HepG2 (cell line): ENCODE measurements around the gene CLCN1. TPM values are rescaled to one million over a fixed set of nuclear protein-coding genes. Genes with fewer than 3 reads are reported as not detected.
A peak's percentile ranks its signal among the peaks of the same experiment; 100 is the strongest.

Experiments
- AKAP8 ChIP-seq: sonication (generic); formaldehyde crosslinking; IDR thresholded peaks from 2 replicates; pipeline ENCODE4 v1.5.1; 2020; ENCODE audit warnings: mild to moderate bottlenecking, missing genetic modification reagents
- ATF7 ChIP-seq, 2 experiments: fragments of 450-650 bp in 1 of 2; sonication (generic) in 1 of 2; formaldehyde crosslinking in 1 of 2; IDR thresholded peaks; 2 replicates each; pipeline versions ENCODE4 v1.4.0 to v1.6.1; 2016 to 2020; ENCODE audit warnings: antibody characterized with exemption in 1 of 2, mild to moderate bottlenecking in 1 of 2, missing genetic modification reagents in 1 of 2
- BHLHE40 ChIP-seq: IDR thresholded peaks from 2 replicates; pipeline ENCODE4 v1.6.1; 2011; ENCODE audit warnings: low read length, improper control_type of control experiment
- BORCS8-MEF2B ChIP-seq: sonication (generic); formaldehyde crosslinking; IDR thresholded peaks from 2 replicates; pipeline ENCODE4 v1.8.0; 2022; ENCODE audit warnings: mild to moderate bottlenecking, missing genetic modification reagents
- FOXA3 ChIP-seq: IDR thresholded peaks from 2 replicates; pipeline ENCODE4 v1.6.1; 2016; ENCODE audit warnings: missing genetic modification reagents, missing compliant biosample characterization
- GABPA ChIP-seq, 2 experiments: IDR thresholded peaks; 2 replicates each; pipeline ENCODE4 v1.6.1; 2011 to 2016; ENCODE audit warnings: low read depth in 2 of 2, low read length in 1 of 2, missing biosample characterization in 1 of 2, missing genetic modification characterization in 1 of 2
- HNRNPUL1 ChIP-seq: fragments of 200-400 bp; formaldehyde crosslinking; IDR thresholded peaks from 2 replicates; pipeline ENCODE4 v1.6.1; 2017; ENCODE audit warnings: low read depth, mild to moderate bottlenecking, low read length, moderate library complexity
- ISX ChIP-seq: sonication (generic); formaldehyde crosslinking; conservative IDR thresholded peaks from 2 replicates; pipeline ENCODE4 v1.5.0; 2020; ENCODE audit warnings: missing genetic modification reagents
- NCOA2 ChIP-seq: sonication (generic); formaldehyde crosslinking; IDR thresholded peaks from 2 replicates; pipeline ENCODE4 v1.8.0; 2022; ENCODE audit warnings: inconsistent platforms
- NFKBIZ ChIP-seq: IDR thresholded peaks from 2 replicates; pipeline ENCODE4 v1.6.1; 2018; ENCODE audit warnings: missing genetic modification reagents, missing compliant biosample characterization
- NPAS2 ChIP-seq: sonication (generic); formaldehyde crosslinking; IDR thresholded peaks from 2 replicates; pipeline ENCODE4 v1.8.0; 2022; ENCODE audit warnings: mild to moderate bottlenecking, missing genetic modification reagents, borderline replicate concordance
- SKI ChIP-seq: fragments of 450-650 bp; IDR thresholded peaks from one replicate; pipeline ENCODE4 v1.6.1; 2018; ENCODE audit warnings: mild to moderate bottlenecking; ENCODE audit not compliant: partially characterized antibody
- SRY ChIP-seq: sonication (generic); formaldehyde crosslinking; IDR thresholded peaks from 2 replicates; pipeline ENCODE4 v1.8.0; 2022; ENCODE audit warnings: mild to moderate bottlenecking, missing genetic modification reagents
- SSRP1 ChIP-seq: IDR thresholded peaks from 2 replicates; pipeline ENCODE4 v1.6.1; 2016; ENCODE audit warnings: control low read depth
- ZNF234 ChIP-seq: sonication (generic); formaldehyde crosslinking; conservative IDR thresholded peaks from 2 replicates; pipeline ENCODE4 v1.5.1; 2020; ENCODE audit warnings: mild to moderate bottlenecking, missing genetic modification reagents
- ZNF263 ChIP-seq: sonication (generic); formaldehyde crosslinking; IDR thresholded peaks from 2 replicates; pipeline ENCODE4 v1.4.0; 2020; ENCODE audit warnings: missing genetic modification reagents
- ZNF572 ChIP-seq: sonication (generic); formaldehyde crosslinking; IDR thresholded peaks from 2 replicates; pipeline ENCODE4 v1.5.1; 2020; ENCODE audit warnings: mild to moderate bottlenecking, missing genetic modification reagents
- ZNF678 ChIP-seq: sonication (generic); formaldehyde crosslinking; IDR thresholded peaks from 2 replicates; pipeline ENCODE4 v1.4.0; 2020; ENCODE audit warnings: mild to moderate bottlenecking, missing genetic modification reagents
- ZNF790 ChIP-seq: sonication (generic); formaldehyde crosslinking; IDR thresholded peaks from 2 replicates; pipeline ENCODE4 v1.8.0; 2022; ENCODE audit warnings: missing genetic modification reagents, mild to moderate bottlenecking, borderline replicate concordance
- ZNF792 ChIP-seq: IDR thresholded peaks from 2 replicates; pipeline ENCODE4 v1.6.1; 2016
- polyA plus RNA-seq, 8 experiments: library from polyadenylated mRNA; depleted of rRNA in 3 of 8; stranded (reverse) in 7 of 8; unstranded in 1 of 8; fragments of >200 nt; fragmentation: Illumina TruSeq in 4 of 8; extraction: Trizol in 4 of 8; gene quantifications; 2 replicates each; pipeline versions ENCODE4 v1.2.1 to v1.2.3, GENCODE V29; 2011 to 2016; ENCODE audit warnings: low read depth in 4 of 8, missing spikeins in 1 of 8, mixed read lengths in 1 of 8; ENCODE audit not compliant: insufficient read depth in 1 of 8
- total RNA-seq, 5 experiments: library from RNA; depleted of rRNA; stranded (reverse); fragments of >200 nt; fragmentation: Illumina TruSeq; extraction: Trizol; gene quantifications; 2 replicates each; pipeline ENCODE4 v1.2.3, GENCODE V29; 2016; ENCODE audit warnings: low read depth in 1 of 5
- TF ChIP-seq, protein P1 (sequence below): sonication (generic); formaldehyde crosslinking; IDR thresholded peaks from 2 replicates; pipeline ENCODE4 v1.4.0; 2020; ENCODE audit warnings: missing genetic modification reagents, borderline replicate concordance
- TF ChIP-seq, protein P2 (sequence below): sonication (generic); formaldehyde crosslinking; IDR thresholded peaks from 2 replicates; pipeline ENCODE4 v1.4.0; 2020; ENCODE audit warnings: missing genetic modification reagents, borderline replicate concordance
- TF ChIP-seq, protein P3 (sequence below): sonication (generic); formaldehyde crosslinking; IDR thresholded peaks from 2 replicates; pipeline ENCODE4 v1.8.1; 2023; ENCODE audit warnings: mild to moderate bottlenecking, inconsistent platforms, moderate library complexity, missing genetic modification reagents, borderline replicate concordance

CLCN1 gene
- total and polyA plus RNA-seq, 2 of the 13 experiments (the other 11 are each of a cell fraction or from before 2014, with no cell fraction given), result 0.01 TPM; not detected in 1

DNA sequence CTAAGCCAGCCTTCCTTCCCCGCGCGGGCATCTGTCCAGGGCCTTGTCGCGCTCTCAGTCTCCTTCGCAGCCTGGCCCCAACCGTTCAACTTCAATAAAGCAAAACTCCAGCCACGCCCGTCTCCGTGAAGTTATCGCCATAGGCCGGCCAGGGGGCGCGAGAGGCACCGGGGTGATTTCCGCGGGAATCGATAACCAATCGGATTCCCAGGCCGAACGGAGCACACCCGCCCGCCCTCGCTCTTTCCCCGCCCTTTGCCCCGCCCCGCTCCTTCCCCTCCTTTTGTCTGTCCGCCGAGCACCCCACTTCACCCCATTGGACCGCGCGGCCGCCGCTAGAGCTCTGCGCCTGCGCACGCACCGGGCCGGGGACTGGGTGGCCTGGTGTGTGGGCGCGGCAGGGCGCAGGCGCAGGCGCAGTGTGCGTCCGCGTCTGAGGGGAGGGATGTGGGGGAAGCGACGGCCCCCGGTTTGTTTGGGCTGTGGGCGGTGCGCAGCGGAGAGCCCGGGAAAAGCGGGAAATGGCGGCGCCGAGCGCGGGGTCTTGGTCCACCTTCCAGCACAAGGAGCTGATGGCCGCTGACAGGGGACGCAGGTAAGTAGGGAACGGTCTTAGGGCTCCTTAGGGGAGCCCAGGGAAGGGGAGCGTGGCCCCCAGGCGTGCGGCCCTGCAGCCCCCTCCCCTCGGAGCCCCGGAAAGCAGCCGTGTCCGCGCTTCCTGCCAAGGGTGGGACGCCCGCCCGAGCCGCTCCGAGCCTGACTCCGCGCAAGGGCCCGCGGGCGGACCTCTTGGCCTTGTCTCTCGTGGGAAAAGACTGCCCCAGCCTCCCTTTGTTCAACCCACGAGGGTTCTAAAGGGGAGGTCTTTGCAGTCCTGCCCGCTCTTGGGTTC is 27.7 kb upstream of the CLCN1 start, which contains the start of gene CASP2 (continued):
- TF ChIP-seq BHLHE40 (no peak), SKI (no peak), ISX (no peak), NPAS2 (CRISPR knock-in tag) (no peak), FOXA3 (CRISPR knock-in tag) (peak; percentile 22; the same call in 1 of the 2 replicates), BORCS8-MEF2B (peak; percentile 38; the same call in 1 of the 2 replicates), ZNF792 (no peak), NCOA2 (CRISPR knock-in tag) (no peak), ZNF263 (CRISPR knock-in tag) (no peak), ZNF572 (CRISPR knock-in tag) (0 out of 2 replicates have a peak, but pooled peaks have one; percentile 10), ZNF678 (no peak), AKAP8 (CRISPR knock-in tag) (peak; percentile 64; the same call in 1 of the 2 replicates), HNRNPUL1 (no peak), SRY (CRISPR knock-in tag) (no peak), ZNF790 (CRISPR knock-in tag) (no peak; the same call in 1 of the 2 replicates), ATF7 (IDR thresholded peaks at IDR 0.05) (no peak), ATF7 (CRISPR knock-in tag; IDR thresholded peaks at IDR 0.05) (no peak), SSRP1 (CRISPR knock-in tag) (no peak), GABPA (IDR thresholded peaks at IDR 0.05; ENCODE audit: low read depth, low read length) (peak; percentile 25; the same call in 1 of the 2 replicates), GABPA (CRISPR knock-in tag; IDR thresholded peaks at IDR 0.05; ENCODE audit: low read depth) (no peak; the same call in 1 of the 2 replicates), NFKBIZ (CRISPR knock-in tag) (no peak; the same call in 1 of the 2 replicates), ZNF234 (no peak)
- TF ChIP-seq, protein P1, sequence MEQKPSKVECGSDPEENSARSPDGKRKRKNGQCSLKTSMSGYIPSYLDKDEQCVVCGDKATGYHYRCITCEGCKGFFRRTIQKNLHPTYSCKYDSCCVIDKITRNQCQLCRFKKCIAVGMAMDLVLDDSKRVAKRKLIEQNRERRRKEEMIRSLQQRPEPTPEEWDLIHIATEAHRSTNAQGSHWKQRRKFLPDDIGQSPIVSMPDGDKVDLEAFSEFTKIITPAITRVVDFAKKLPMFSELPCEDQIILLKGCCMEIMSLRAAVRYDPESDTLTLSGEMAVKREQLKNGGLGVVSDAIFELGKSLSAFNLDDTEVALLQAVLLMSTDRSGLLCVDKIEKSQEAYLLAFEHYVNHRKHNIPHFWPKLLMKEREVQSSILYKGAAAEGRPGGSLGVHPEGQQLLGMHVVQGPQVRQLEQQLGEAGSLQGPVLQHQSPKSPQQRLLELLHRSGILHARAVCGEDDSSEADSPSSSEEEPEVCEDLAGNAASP, result no peak; the same call in 1 of the 2 replicates
- TF ChIP-seq, protein P2, sequence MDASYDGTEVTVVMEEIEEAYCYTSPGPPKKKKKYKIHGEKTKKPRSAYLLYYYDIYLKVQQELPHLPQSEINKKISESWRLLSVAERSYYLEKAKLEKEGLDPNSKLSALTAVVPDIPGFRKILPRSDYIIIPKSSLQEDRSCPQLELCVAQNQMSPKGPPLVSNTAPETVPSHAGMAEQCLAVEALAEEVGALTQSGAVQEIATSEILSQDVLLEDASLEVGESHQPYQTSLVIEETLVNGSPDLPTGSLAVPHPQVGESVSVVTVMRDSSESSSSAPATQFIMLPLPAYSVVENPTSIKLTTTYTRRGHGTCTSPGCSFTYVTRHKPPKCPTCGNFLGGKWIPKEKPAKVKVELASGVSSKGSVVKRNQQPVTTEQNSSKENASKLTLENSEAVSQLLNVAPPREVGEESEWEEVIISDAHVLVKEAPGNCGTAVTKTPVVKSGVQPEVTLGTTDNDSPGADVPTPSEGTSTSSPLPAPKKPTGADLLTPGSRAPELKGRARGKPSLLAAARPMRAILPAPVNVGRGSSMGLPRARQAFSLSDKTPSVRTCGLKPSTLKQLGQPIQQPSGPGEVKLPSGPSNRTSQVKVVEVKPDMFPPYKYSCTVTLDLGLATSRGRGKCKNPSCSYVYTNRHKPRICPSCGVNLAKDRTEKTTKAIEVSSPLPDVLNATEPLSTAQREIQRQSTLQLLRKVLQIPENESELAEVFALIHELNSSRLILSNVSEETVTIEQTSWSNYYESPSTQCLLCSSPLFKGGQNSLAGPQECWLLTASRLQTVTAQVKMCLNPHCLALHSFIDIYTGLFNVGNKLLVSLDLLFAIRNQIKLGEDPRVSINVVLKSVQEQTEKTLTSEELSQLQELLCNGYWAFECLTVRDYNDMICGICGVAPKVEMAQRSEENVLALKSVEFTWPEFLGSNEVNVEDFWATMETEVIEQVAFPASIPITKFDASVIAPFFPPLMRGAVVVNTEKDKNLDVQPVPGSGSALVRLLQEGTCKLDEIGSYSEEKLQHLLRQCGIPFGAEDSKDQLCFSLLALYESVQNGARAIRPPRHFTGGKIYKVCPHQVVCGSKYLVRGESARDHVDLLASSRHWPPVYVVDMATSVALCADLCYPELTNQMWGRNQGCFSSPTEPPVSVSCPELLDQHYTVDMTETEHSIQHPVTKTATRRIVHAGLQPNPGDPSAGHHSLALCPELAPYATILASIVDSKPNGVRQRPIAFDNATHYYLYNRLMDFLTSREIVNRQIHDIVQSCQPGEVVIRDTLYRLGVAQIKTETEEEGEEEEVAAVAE, result no peak
- TF ChIP-seq, protein P3, sequence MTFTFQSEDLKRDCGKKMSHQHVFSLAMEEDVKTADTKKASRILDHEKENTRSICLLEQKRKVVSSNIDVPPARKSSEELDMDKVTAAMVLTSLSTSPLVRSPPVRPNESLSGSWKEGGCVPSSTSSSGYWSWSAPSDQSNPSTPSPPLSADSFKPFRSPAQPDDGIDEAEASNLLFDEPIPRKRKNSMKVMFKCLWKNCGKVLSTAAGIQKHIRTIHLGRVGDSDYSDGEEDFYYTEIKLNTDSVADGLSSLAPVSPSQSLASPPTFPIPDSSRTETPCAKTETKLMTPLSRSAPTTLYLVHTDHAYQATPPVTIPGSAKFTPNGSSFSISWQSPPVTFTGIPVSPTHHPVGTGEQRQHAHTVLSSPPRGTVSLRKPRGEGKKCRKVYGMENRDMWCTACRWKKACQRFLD (CRISPR knock-in tag), result no peak
